HG03108 (cell line): ENCODE data around the gene TAGLN2.

ENCODE experiments used
- ATAC-seq: cut with Tn5 transposase; IDR thresholded peaks from one replicate; pipeline ENCODE4 v1.9.1; 2021; ENCODE audit warnings: moderate library complexity; ENCODE audit not compliant: unreplicated experiment

TAGLN2 gene

GRCh38 chr1:159936273-159936904 is 11.1 kb upstream of the TAGLN2 start:
- no peak for ATAC-seq

- ATAC-seq, result no peak
Measured at GRCh38 chr1:159935719-159936272, 10.5 kb upstream of the TAGLN2 start.

- no peak for ATAC-seq
Measured at GRCh38 chr1:159935305-159935704, 10.0 kb upstream of the TAGLN2 start.

- no peak for ATAC-seq
Measured at GRCh38 chr1:159934136-159935039, 9.1 kb upstream of the TAGLN2 start.

GRCh38 chr1:159933347-159933746 is 8.0 kb upstream of the TAGLN2 start:
- no peak for ATAC-seq

GRCh38 chr1:159932296-159933285 is 7.3 kb upstream of the TAGLN2 start:
- ATAC-seq, result no peak

GRCh38 chr1:159931795-159932173 is 6.5 kb upstream of the TAGLN2 start:
- no peak for ATAC-seq

- ATAC-seq, result no peak
Measured at GRCh38 chr1:159931101-159931794, 5.9 kb upstream of the TAGLN2 start.

- ATAC-seq, result no peak
Measured at GRCh38 chr1:159930634-159931033, 5.3 kb upstream of the TAGLN2 start.

- no peak for ATAC-seq
Measured at GRCh38 chr1:159930216-159930615, 4.9 kb upstream of the TAGLN2 start.

GRCh38 chr1:159929155-159930051 is 4.1 kb upstream of the TAGLN2 start:
- ATAC-seq, result no peak

- no peak for ATAC-seq
Measured at GRCh38 chr1:159928491-159929050, 3.3 kb upstream of the TAGLN2 start.

GRCh38 chr1:159927849-159928431 is 2.6 kb upstream of the TAGLN2 start:
- ATAC-seq, result no peak

GRCh38 chr1:159927211-159927848 is 2.0 kb upstream of the TAGLN2 start:
- ATAC-seq, result no peak

- peak; percentile 1 for ATAC-seq
Measured at GRCh38 chr1:159925719-159926078, 392 bp upstream of the TAGLN2 start.

GRCh38 chr1:159924025-159924790 is 1.1 kb downstream of the TAGLN2 start:
- no peak for ATAC-seq
